Measurements from ENCODE around the gene CASKIN2.

Gene CASKIN2

GRCh38 chr17:75504347-75505151, 10.8 kb downstream of the CASKIN2 start:
- DNase-seq, result peak; percentile 48
- Histone ChIP-seq H3K4me3 (ENCODE audit: low read depth, low read length) (no peak overlapping the region), H3K27me3 (no peaks in the 10 kb centered on the region), H3K4me1 (no peaks in the 10 kb centered on the region), H3K9me3 (no peaks in the 10 kb centered on the region), H3K36me3 (peaks cover 26% of the 10 kb centered on the region)
- TF ChIP-seq CTCF (IDR thresholded peaks at IDR 0.05; ENCODE audit: low read depth, low read length), result peak; percentile 67

GRCh38 chr17:75503976-75504346, 11.4 kb downstream of the CASKIN2 start:
- no peak for DNase-seq
- peaks cover 30% of the 10 kb centered on the region for H3K36me3 ChIP-seq
- H3K4me3 ChIP-seq (ENCODE audit: low read depth, low read length), result no peak overlapping the region
- no peaks in the 10 kb centered on the region for H3K4me1 ChIP-seq
- H3K9me3 ChIP-seq, result no peaks in the 10 kb centered on the region
- TF ChIP-seq CTCF (IDR thresholded peaks at IDR 0.05; ENCODE audit: low read depth, low read length), result no peak
- no peaks in the 10 kb centered on the region for H3K27me3 ChIP-seq

GRCh38 chr17:75503337-75503950, 11.9 kb downstream of the CASKIN2 start:
- H3K4me1 ChIP-seq, result no peaks in the 10 kb centered on the region
- DNase-seq, result no peak
- H3K36me3 ChIP-seq, result peaks cover 35% of the 10 kb centered on the region
- no peaks in the 10 kb centered on the region for H3K9me3 ChIP-seq
- TF ChIP-seq CTCF (IDR thresholded peaks at IDR 0.05; ENCODE audit: low read depth, low read length), result no peak
- no peak overlapping the region for H3K4me3 ChIP-seq (ENCODE audit: low read depth, low read length)
- no peaks in the 10 kb centered on the region for H3K27me3 ChIP-seq

GRCh38 chr17:75502721-75503329, 12.5 kb downstream of the CASKIN2 start:
- no peaks in the 10 kb centered on the region for H3K27me3 ChIP-seq
- H3K36me3 ChIP-seq, result peaks cover 41% of the 10 kb centered on the region
- H3K4me3 ChIP-seq (ENCODE audit: low read depth, low read length), result no peak overlapping the region
- no peaks in the 10 kb centered on the region for H3K9me3 ChIP-seq
- H3K4me1 ChIP-seq, result no peaks in the 10 kb centered on the region
- TF ChIP-seq CTCF (IDR thresholded peaks at IDR 0.05; ENCODE audit: low read depth, low read length), result no peak
- no peak for DNase-seq

GRCh38 chr17:75502072-75502720, 13.1 kb downstream of the CASKIN2 start:
- H3K9me3 ChIP-seq, result no peaks in the 10 kb centered on the region
- H3K27me3 ChIP-seq, result no peaks in the 10 kb centered on the region
- no peak for TF ChIP-seq CTCF (IDR thresholded peaks at IDR 0.05; ENCODE audit: low read depth, low read length)
- no peak overlapping the region for H3K4me3 ChIP-seq (ENCODE audit: low read depth, low read length)
- peaks cover 45% of the 10 kb centered on the region for H3K36me3 ChIP-seq
- no peak for DNase-seq
- H3K4me1 ChIP-seq, result no peaks in the 10 kb centered on the region

Measured in BE2C (cell line).